Panc1 (cell line): ENCODE measurements around the gene ZSCAN18.

ENCODE experiments used
- POLR2AphosphoS5 ChIP-seq: IDR thresholded peaks from 2 replicates; pipeline ENCODE4 v1.6.1; 2012; ENCODE audit warnings: mild to moderate bottlenecking, low read depth, low read length, moderate library complexity
- TF ChIP-seq, protein P1 (sequence below): fragments of 450-650 bp; IDR thresholded peaks from 2 replicates; pipeline ENCODE4 v1.5.1; 2017; ENCODE audit warnings: mild to moderate bottlenecking

GRCh38 chr19:58086825-58087710, 11.0 kb downstream of the ZSCAN18 start:
- TF ChIP-seq POLR2AphosphoS5, result no peak
- TF ChIP-seq, protein P1, sequence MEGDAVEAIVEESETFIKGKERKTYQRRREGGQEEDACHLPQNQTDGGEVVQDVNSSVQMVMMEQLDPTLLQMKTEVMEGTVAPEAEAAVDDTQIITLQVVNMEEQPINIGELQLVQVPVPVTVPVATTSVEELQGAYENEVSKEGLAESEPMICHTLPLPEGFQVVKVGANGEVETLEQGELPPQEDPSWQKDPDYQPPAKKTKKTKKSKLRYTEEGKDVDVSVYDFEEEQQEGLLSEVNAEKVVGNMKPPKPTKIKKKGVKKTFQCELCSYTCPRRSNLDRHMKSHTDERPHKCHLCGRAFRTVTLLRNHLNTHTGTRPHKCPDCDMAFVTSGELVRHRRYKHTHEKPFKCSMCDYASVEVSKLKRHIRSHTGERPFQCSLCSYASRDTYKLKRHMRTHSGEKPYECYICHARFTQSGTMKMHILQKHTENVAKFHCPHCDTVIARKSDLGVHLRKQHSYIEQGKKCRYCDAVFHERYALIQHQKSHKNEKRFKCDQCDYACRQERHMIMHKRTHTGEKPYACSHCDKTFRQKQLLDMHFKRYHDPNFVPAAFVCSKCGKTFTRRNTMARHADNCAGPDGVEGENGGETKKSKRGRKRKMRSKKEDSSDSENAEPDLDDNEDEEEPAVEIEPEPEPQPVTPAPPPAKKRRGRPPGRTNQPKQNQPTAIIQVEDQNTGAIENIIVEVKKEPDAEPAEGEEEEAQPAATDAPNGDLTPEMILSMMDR, result no peak
